Uterus (tissue), 2 donors: ENCODE data around the gene PGLYRP4.

ENCODE experiments used
- CTCF ChIP-seq, 4 experiments: fragments of 200-600 bp in 2 of 4; fragments of 450-650 bp in 2 of 4; sonication (generic) in 2 of 4; IDR thresholded peaks; one replicate each; pipeline ENCODE4 v1.5.1; 2016 to 2019; ENCODE audit warnings: antibody characterized with exemption in 4 of 4, mild to moderate bottlenecking in 2 of 4, moderate library complexity in 1 of 4
- POLR2A ChIP-seq, 2 donors: fragments of 450-650 bp; IDR thresholded peaks; one replicate each; pipeline ENCODE4 v1.6.1; 2016; ENCODE audit warnings: antibody characterized with exemption in 2 of 2, mild to moderate bottlenecking in 1 of 2, moderate library complexity in 1 of 2

GRCh38 chr1:153293480-153293775 is 55.2 kb downstream of the PGLYRP4 start:
- TF ChIP-seq CTCF (IDR thresholded peaks at IDR 0.05) (no peak), POLR2A (IDR thresholded peaks at IDR 0.05) (no peak)
